Measurements from ENCODE around the gene SON.
A peak's percentile ranks its signal among the peaks of the same experiment; 100 is the strongest.
"Not testable (repeated sequence)": the region's sequence is repeated elsewhere in the genome, so short reads cannot be mapped to it uniquely, and the experiment has no call there.

The SON gene

GRCh38 chr21:33568448-33568847 lies 25.6 kb downstream of the SON start:
- DNase-seq (ENCODE audit: insufficient read length, low spot score), result no peak
- TF ChIP-seq POU2F2 (IDR thresholded peaks at IDR 0.05; ENCODE audit: low read depth, low read length) (no peak), POLR2AphosphoS5 (IDR thresholded peaks at IDR 0.05; ENCODE audit: low read depth, low read length) (no peak), TAF1 (IDR thresholded peaks at IDR 0.05; ENCODE audit: low read depth, low read length) (no peak), POLR2A (IDR thresholded peaks at IDR 0.05; ENCODE audit: low read depth, low read length) (no peak), PAX5 (IDR thresholded peaks at IDR 0.05; ENCODE audit: insufficient read depth, low read length, severe bottlenecking) (no peak), SPI1 (IDR thresholded peaks at IDR 0.05; ENCODE audit: low read depth, low read length) (no peak)
- FAIRE-seq, result no peak

GRCh38 chr21:33569991-33570390 lies 27.2 kb downstream of the SON start:
- no peak for TF ChIP-seq POLR2AphosphoS5 (IDR thresholded peaks at IDR 0.05; ENCODE audit: low read depth, low read length)
- TF ChIP-seq TAF1 (IDR thresholded peaks at IDR 0.05; ENCODE audit: low read depth, low read length), result no peak
- no peak for TF ChIP-seq PAX5 (IDR thresholded peaks at IDR 0.05; ENCODE audit: insufficient read depth, low read length, severe bottlenecking)
- no peak for TF ChIP-seq POLR2A (IDR thresholded peaks at IDR 0.05; ENCODE audit: low read depth, low read length)
- TF ChIP-seq POU2F2 (IDR thresholded peaks at IDR 0.05; ENCODE audit: low read depth, low read length), result no peak
- no peak for TF ChIP-seq SPI1 (IDR thresholded peaks at IDR 0.05; ENCODE audit: low read depth, low read length)
- no peak for DNase-seq (ENCODE audit: insufficient read length, low spot score)
- no peak for FAIRE-seq

GRCh38 chr21:33572350-33572749 lies 29.5 kb downstream of the SON start:
- no peak for DNase-seq (ENCODE audit: insufficient read length, low spot score)
- FAIRE-seq, result no peak
- no peak for TF ChIP-seq PAX5 (IDR thresholded peaks at IDR 0.05; ENCODE audit: insufficient read depth, low read length, severe bottlenecking)
- TF ChIP-seq POLR2A (IDR thresholded peaks at IDR 0.05; ENCODE audit: low read depth, low read length), result no peak
- TF ChIP-seq SPI1 (IDR thresholded peaks at IDR 0.05; ENCODE audit: low read depth, low read length), result no peak
- no peak for TF ChIP-seq POU2F2 (IDR thresholded peaks at IDR 0.05; ENCODE audit: low read depth, low read length)
- TF ChIP-seq POLR2AphosphoS5 (IDR thresholded peaks at IDR 0.05; ENCODE audit: low read depth, low read length), result no peak
- no peak for TF ChIP-seq TAF1 (IDR thresholded peaks at IDR 0.05; ENCODE audit: low read depth, low read length)

- DNase-seq (ENCODE audit: insufficient read length, low spot score), result not testable (repeated sequence)
- FAIRE-seq, result peak; percentile 9
Measured at GRCh38 chr21:33576741-33577141, 33.9 kb downstream of the SON start.

GRCh38 chr21:33578214-33578613 lies 35.4 kb downstream of the SON start:
- TF ChIP-seq POU2F2 (IDR thresholded peaks at IDR 0.05; ENCODE audit: low read depth, low read length), result no peak
- no peak; the same call in 1 of the 2 replicates for TF ChIP-seq POLR2AphosphoS5 (IDR thresholded peaks at IDR 0.05; ENCODE audit: low read depth, low read length)
- no peak for TF ChIP-seq POLR2A (IDR thresholded peaks at IDR 0.05; ENCODE audit: low read depth, low read length)
- TF ChIP-seq PAX5 (IDR thresholded peaks at IDR 0.05; ENCODE audit: insufficient read depth, low read length, severe bottlenecking), result no peak
- TF ChIP-seq SPI1 (IDR thresholded peaks at IDR 0.05; ENCODE audit: low read depth, low read length), result no peak
- TF ChIP-seq TAF1 (IDR thresholded peaks at IDR 0.05; ENCODE audit: low read depth, low read length), result no peak
- DNase-seq (ENCODE audit: insufficient read length, low spot score) (no peak), FAIRE-seq (no peak)

GRCh38 chr21:33578959-33579542 lies 36.2 kb downstream of the SON start:
- FAIRE-seq, result peak; percentile 70
- no peak for DNase-seq (ENCODE audit: insufficient read length, low spot score)
- TF ChIP-seq POLR2A (IDR thresholded peaks at IDR 0.05; ENCODE audit: low read depth, low read length) (no peak), TAF1 (IDR thresholded peaks at IDR 0.05; ENCODE audit: low read depth, low read length) (no peak), POLR2AphosphoS5 (IDR thresholded peaks at IDR 0.05; ENCODE audit: low read depth, low read length) (no peak), PAX5 (IDR thresholded peaks at IDR 0.05; ENCODE audit: insufficient read depth, low read length, severe bottlenecking) (no peak), POU2F2 (IDR thresholded peaks at IDR 0.05; ENCODE audit: low read depth, low read length) (no peak), SPI1 (IDR thresholded peaks at IDR 0.05; ENCODE audit: low read depth, low read length) (no peak)

GRCh38 chr21:33584455-33584854 lies 41.6 kb downstream of the SON start:
- TF ChIP-seq SPI1 (IDR thresholded peaks at IDR 0.05; ENCODE audit: low read depth, low read length) (no peak), PAX5 (IDR thresholded peaks at IDR 0.05; ENCODE audit: insufficient read depth, low read length, severe bottlenecking) (no peak), POU2F2 (IDR thresholded peaks at IDR 0.05; ENCODE audit: low read depth, low read length) (no peak), POLR2A (IDR thresholded peaks at IDR 0.05; ENCODE audit: low read depth, low read length) (no peak), TAF1 (IDR thresholded peaks at IDR 0.05; ENCODE audit: low read depth, low read length) (no peak), POLR2AphosphoS5 (IDR thresholded peaks at IDR 0.05; ENCODE audit: low read depth, low read length) (no peak)
- DNase-seq (ENCODE audit: insufficient read length, low spot score), result no peak
- FAIRE-seq, result no peak

GRCh38 chr21:33586927-33587326 lies 44.1 kb downstream of the SON start:
- no peak for DNase-seq (ENCODE audit: insufficient read length, low spot score)
- no peak for TF ChIP-seq SPI1 (IDR thresholded peaks at IDR 0.05; ENCODE audit: low read depth, low read length)
- TF ChIP-seq POU2F2 (IDR thresholded peaks at IDR 0.05; ENCODE audit: low read depth, low read length), result no peak
- no peak for TF ChIP-seq TAF1 (IDR thresholded peaks at IDR 0.05; ENCODE audit: low read depth, low read length)
- TF ChIP-seq PAX5 (IDR thresholded peaks at IDR 0.05; ENCODE audit: insufficient read depth, low read length, severe bottlenecking), result no peak
- TF ChIP-seq POLR2A (IDR thresholded peaks at IDR 0.05; ENCODE audit: low read depth, low read length), result no peak
- no peak for TF ChIP-seq POLR2AphosphoS5 (IDR thresholded peaks at IDR 0.05; ENCODE audit: low read depth, low read length)
- no peak for FAIRE-seq

GRCh38 chr21:33587792-33588484 lies 45.1 kb downstream of the SON start:
- TF ChIP-seq POLR2A (IDR thresholded peaks at IDR 0.05; ENCODE audit: low read depth, low read length) (no peak), TAF1 (IDR thresholded peaks at IDR 0.05; ENCODE audit: low read depth, low read length) (no peak), SPI1 (IDR thresholded peaks at IDR 0.05; ENCODE audit: low read depth, low read length) (no peak), POU2F2 (IDR thresholded peaks at IDR 0.05; ENCODE audit: low read depth, low read length) (no peak), POLR2AphosphoS5 (IDR thresholded peaks at IDR 0.05; ENCODE audit: low read depth, low read length) (no peak), PAX5 (IDR thresholded peaks at IDR 0.05; ENCODE audit: insufficient read depth, low read length, severe bottlenecking) (no peak)
- FAIRE-seq, result peak; percentile 74
- DNase-seq (ENCODE audit: insufficient read length, low spot score), result peak; percentile 16

Data from GM12891 (cell line).